Astrocyte (in vitro differentiated cells and primary cell): Measurements from ENCODE around the gene EGLN1. TPM values are rescaled to one million over a fixed set of nuclear protein-coding genes. Genes with fewer than 3 reads are reported as not detected.

ENCODE experiments used
- DNase-seq: peaks from one replicate; pipeline ENCODE4 v3.0.0-alpha.2; 2010; ENCODE audit warnings: low read depth
- FAIRE-seq: peaks from 2 replicates; lab custom pipeline; 2011; peaks lifted over from hg19 to GRCh38; lab: Jason Lieb, UNC
- H2AFZ ChIP-seq: 2 replicates; pipeline ENCODE4 v1.6.0; 2012; ENCODE audit warnings: low read depth, low read length, inconsistent platforms
- H3K27ac ChIP-seq: 2 replicates; pipeline ENCODE4 v1.5.1; 2011; ENCODE audit warnings: low read depth, low read length, inconsistent platforms
- H3K27me3 ChIP-seq: 2 replicates; pipeline ENCODE4 v1.6.0; 2011; ENCODE audit warnings: low read length, inconsistent platforms; ENCODE audit not compliant: insufficient read depth
- H3K36me3 ChIP-seq: 2 replicates; pipeline ENCODE4 v1.5.1; 2011; ENCODE audit warnings: low read length, inconsistent platforms; ENCODE audit not compliant: insufficient read depth
- H3K4me1 ChIP-seq: 2 replicates; pipeline ENCODE4 v1.5.1; 2011; ENCODE audit warnings: low read length, inconsistent platforms; ENCODE audit not compliant: insufficient read depth
- H3K4me2 ChIP-seq: 2 replicates; pipeline ENCODE4 v1.6.0; 2012; ENCODE audit warnings: low read length, inconsistent platforms
- H3K4me3 ChIP-seq: 2 replicates; pipeline ENCODE4 v1.5.1; 2011; ENCODE audit warnings: low read depth, mild to moderate bottlenecking, low read length, inconsistent platforms; ENCODE audit not compliant: insufficient read depth
- H3K79me2 ChIP-seq: 2 replicates; pipeline ENCODE4 v1.6.0; 2012; ENCODE audit warnings: mild to moderate bottlenecking, low read length, inconsistent platforms; ENCODE audit not compliant: insufficient read depth
- H3K9ac ChIP-seq: 2 replicates; pipeline ENCODE4 v1.6.0; 2012; ENCODE audit warnings: mild to moderate bottlenecking, low read length, inconsistent platforms
- H3K9me3 ChIP-seq: 2 replicates; pipeline ENCODE4 v1.5.1; 2012; ENCODE audit warnings: low read depth, mild to moderate bottlenecking, low read length, inconsistent platforms; ENCODE audit not compliant: insufficient read depth
- H4K20me1 ChIP-seq: 2 replicates; pipeline ENCODE4 v1.6.0; 2012; ENCODE audit warnings: low read length, inconsistent platforms; ENCODE audit not compliant: insufficient read depth
- H3K27ac Mint-ChIP-seq: one replicate; pipeline ENCODE4 v1.8.0; 2021; ENCODE audit warnings: mild to moderate bottlenecking, mixed read lengths; ENCODE audit not compliant: unreplicated experiment
- H3K27me3 Mint-ChIP-seq: one replicate; pipeline ENCODE4 v1.8.0; 2021; ENCODE audit warnings: low read depth, mixed read lengths; ENCODE audit not compliant: unreplicated experiment
- H3K36me3 Mint-ChIP-seq: one replicate; pipeline ENCODE4 v1.8.0; 2021; ENCODE audit warnings: low read depth, mixed read lengths; ENCODE audit not compliant: unreplicated experiment
- H3K4me1 Mint-ChIP-seq: one replicate; pipeline ENCODE4 v1.8.0; 2021; ENCODE audit warnings: low read depth, mixed read lengths; ENCODE audit not compliant: unreplicated experiment
- H3K4me3 Mint-ChIP-seq: one replicate; pipeline ENCODE4 v1.8.0; 2021; ENCODE audit warnings: mild to moderate bottlenecking, moderate library complexity, mixed read lengths; ENCODE audit not compliant: unreplicated experiment
- H3K9me3 Mint-ChIP-seq: one replicate; pipeline ENCODE4 v1.8.0; 2021; ENCODE audit warnings: mild to moderate bottlenecking, mixed read lengths; ENCODE audit not compliant: unreplicated experiment
- CTCF ChIP-seq: IDR thresholded peaks from 2 replicates; pipeline ENCODE4 v1.5.1; 2011; ENCODE audit warnings: low read depth, mild to moderate bottlenecking, inconsistent platforms, low read length, moderate library complexity; ENCODE audit not compliant: insufficient read depth
- EZH2 ChIP-seq: IDR thresholded peaks from 2 replicates; pipeline ENCODE4 v1.6.1; 2012; ENCODE audit warnings: mild to moderate bottlenecking, low read length, inconsistent platforms; ENCODE audit not compliant: insufficient read depth
- total RNA-seq: library from RNA; stranded (reverse); gene quantifications from 2 replicates; pipeline ENCODE4 v1.2.1, GENCODE V29; 2021

Gene EGLN1
- total RNA-seq, 1 donor from 2014 or later: 34.5 TPM

- Mint-ChIP-seq H3K9me3 (no peaks in the 10 kb centered on the region), H3K4me3 (no peak overlapping the region), H3K27me3 (no peaks in the 10 kb centered on the region), H3K36me3 (peaks cover 4% of the 10 kb centered on the region), H3K4me1 (peaks cover 12% of the 10 kb centered on the region), H3K27ac (no peak overlapping the region)
- H3K27me3 ChIP-seq: no peaks in the 10 kb centered on the region
- no peaks in the 10 kb centered on the region for H4K20me1 ChIP-seq
- FAIRE-seq: peak; percentile 23
- peak; percentile 89 for DNase-seq
- no peak overlapping the region for H3K4me2 ChIP-seq
- no peaks in the 10 kb centered on the region for H3K36me3 ChIP-seq
- no peak for TF ChIP-seq EZH2
- no peak for TF ChIP-seq CTCF
- H3K79me2 ChIP-seq: no peaks in the 10 kb centered on the region
- peaks cover 5% of the 10 kb centered on the region for H3K4me1 ChIP-seq
- H3K9me3 ChIP-seq: no peaks in the 10 kb centered on the region
- no peak overlapping the region for H2AFZ ChIP-seq
- H3K9ac ChIP-seq: no peak overlapping the region
- H3K27ac ChIP-seq: no peak overlapping the region
- no peak overlapping the region for H3K4me3 ChIP-seq
Measured at GRCh38 chr1:231359113-231359512, 63.0 kb downstream of the EGLN1 start.

GRCh38 chr1:231357831-231358354 is 64.2 kb downstream of the EGLN1 start:
- Histone ChIP-seq H2AFZ (no peak overlapping the region), H3K79me2 (no peaks in the 10 kb centered on the region), H3K4me2 (peak overlapping the region; percentile 0), H3K9ac (no peak overlapping the region), H3K4me1 (peaks cover 5% of the 10 kb centered on the region), H3K4me3 (no peak overlapping the region), H3K27me3 (no peaks in the 10 kb centered on the region), H3K9me3 (no peaks in the 10 kb centered on the region), H3K27ac (no peak overlapping the region), H4K20me1 (no peaks in the 10 kb centered on the region), H3K36me3 (peaks cover 3% of the 10 kb centered on the region)
- peaks cover 12% of the 10 kb centered on the region for H3K4me1 Mint-ChIP-seq
- peak; percentile 88 for FAIRE-seq
- H3K27ac Mint-ChIP-seq: no peak overlapping the region
- H3K9me3 Mint-ChIP-seq: no peaks in the 10 kb centered on the region
- H3K4me3 Mint-ChIP-seq: no peak overlapping the region
- TF ChIP-seq CTCF (peak; percentile 72), EZH2 (no peak)
- peaks cover 4% of the 10 kb centered on the region for H3K36me3 Mint-ChIP-seq
- DNase-seq: peak; percentile 63
- no peaks in the 10 kb centered on the region for H3K27me3 Mint-ChIP-seq

GRCh38 chr1:231357187-231357772 is 64.8 kb downstream of the EGLN1 start:
- H3K9ac ChIP-seq: no peak overlapping the region
- no peaks in the 10 kb centered on the region for H4K20me1 ChIP-seq
- peaks cover 12% of the 10 kb centered on the region for H3K4me1 Mint-ChIP-seq
- H3K4me1 ChIP-seq: peaks cover 5% of the 10 kb centered on the region
- no peak overlapping the region for H3K4me3 ChIP-seq
- H3K9me3 ChIP-seq: no peaks in the 10 kb centered on the region
- H3K27ac Mint-ChIP-seq: peak overlapping the region; percentile 51
- no peak for FAIRE-seq
- no peak overlapping the region for H3K27ac ChIP-seq
- no peaks in the 10 kb centered on the region for H3K27me3 ChIP-seq
- TF ChIP-seq EZH2 (no peak), CTCF (no peak)
- H3K36me3 Mint-ChIP-seq: peaks cover 4% of the 10 kb centered on the region
- H2AFZ ChIP-seq: no peak overlapping the region
- no peak overlapping the region for H3K4me2 ChIP-seq
- peaks cover 9% of the 10 kb centered on the region for H3K36me3 ChIP-seq
- no peak for DNase-seq
- H3K4me3 Mint-ChIP-seq: peak overlapping the region; percentile 52
- H3K27me3 Mint-ChIP-seq: no peaks in the 10 kb centered on the region
- H3K79me2 ChIP-seq: no peaks in the 10 kb centered on the region
- H3K9me3 Mint-ChIP-seq: no peaks in the 10 kb centered on the region
